Activated CD4-positive, alpha-beta T cell treated with anti-CD3 and anti-CD28 coated beads, Interleukin-2, amount 10 ng/mL, durations not matched to agents 7 days and 5 days (primary cell): Measurements from ENCODE around the gene MRPL12. TPM values are rescaled to one million over a fixed set of nuclear protein-coding genes. Genes with fewer than 3 reads are reported as not detected.

Experiments used
- CTCF ChIA-PET: fragments of 350-600 bp; sonication (Branson Sonifier 250); formaldehyde crosslinking; loops from one replicate; lab custom pipeline; 2021; ENCODE audit warnings: antibody characterized with exemption; lab: Charles Lee
- POLR2A ChIA-PET: fragments of 350-600 bp; sonication (Branson Sonifier 250); formaldehyde crosslinking; loops from one replicate; lab custom pipeline; 2021; ENCODE audit warnings: antibody characterized with exemption; lab: Charles Lee
- DNase-seq: peaks from one replicate; pipeline ENCODE4 v3.0.0-alpha.2; 2020
- H3K27ac Mint-ChIP-seq: one replicate; pipeline ENCODE4 v1.8.0; 2021; ENCODE audit warnings: mild to moderate bottlenecking, moderate library complexity, mixed read lengths
- H3K27me3 Mint-ChIP-seq: one replicate; pipeline ENCODE4 v1.8.0; 2021; ENCODE audit warnings: mixed read lengths
- H3K36me3 Mint-ChIP-seq: one replicate; pipeline ENCODE4 v1.8.0; 2021; ENCODE audit warnings: low read depth, mixed read lengths
- H3K4me1 Mint-ChIP-seq: one replicate; pipeline ENCODE4 v1.8.0; 2021; ENCODE audit warnings: mixed read lengths
- H3K4me3 Mint-ChIP-seq: one replicate; pipeline ENCODE4 v1.8.0; 2021; ENCODE audit warnings: mild to moderate bottlenecking, moderate library complexity, mixed read lengths
- H3K9me3 Mint-ChIP-seq: one replicate; pipeline ENCODE4 v1.8.0; 2021; ENCODE audit warnings: mixed read lengths
- total RNA-seq, 2 experiments: library from RNA; stranded (reverse); gene quantifications; one replicate each; pipeline ENCODE4 v1.2.3, GENCODE V29; 2021

Gene MRPL12
- total RNA-seq, 2 experiments from 2014 or later, result 52.7 to 62.3 TPM

DNA sequence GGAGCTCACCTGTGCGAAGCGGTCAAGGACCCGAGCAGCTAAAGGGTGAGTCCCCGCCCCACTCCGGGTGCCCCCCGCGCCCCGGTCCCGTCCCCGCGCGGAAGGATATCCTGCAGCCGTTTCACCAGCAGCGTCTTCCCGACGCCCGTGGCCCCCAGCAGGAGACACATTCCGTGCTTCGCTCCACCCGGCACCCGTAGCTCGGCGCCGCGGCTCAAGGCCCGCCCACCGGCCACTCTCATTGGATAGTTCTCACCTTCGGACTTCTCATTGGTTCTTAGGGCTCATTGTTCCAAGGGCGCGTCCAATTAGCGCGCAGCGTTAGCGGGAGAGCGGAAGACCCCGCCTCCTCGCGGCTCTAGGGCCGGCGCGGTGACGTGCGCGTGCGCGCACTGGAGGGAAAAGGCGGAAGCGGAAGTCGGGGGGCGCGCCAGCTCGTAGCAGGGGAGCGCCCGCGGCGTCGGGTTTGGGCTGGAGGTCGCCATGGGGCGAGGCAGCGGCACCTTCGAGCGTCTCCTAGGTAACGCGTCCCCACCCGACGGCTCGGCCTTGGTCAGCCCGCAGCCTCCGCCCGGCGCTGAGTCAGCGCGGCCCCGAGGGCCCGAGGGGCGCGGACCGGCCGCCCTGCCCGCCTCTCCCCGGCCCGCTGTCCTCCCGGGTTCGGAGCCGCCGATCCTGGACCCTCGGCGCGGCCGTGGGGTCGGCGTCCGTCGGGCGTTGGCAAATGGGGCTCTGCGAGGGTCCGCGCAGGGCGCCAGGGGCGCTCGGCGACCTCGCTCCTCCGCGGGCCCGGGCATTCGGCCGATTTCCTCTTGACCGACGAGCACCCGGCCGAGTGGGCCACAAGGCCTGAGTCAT, 19.4 kb upstream of the MRPL12 start, which contains the start of the genes ARL16 and HGS:
Gene ARL16, minus strand, starts transcription at position 214 of the 858 bp plus-strand sequence. Its CDS starts 44 bp downstream, at position 170.
Gene HGS, plus strand, starts transcription at position 428 of the 858 bp plus-strand sequence. Its CDS starts 56 bp downstream, at position 484.
- DNase-seq, result peak; percentile 98
- CTCF ChIA-PET, result interaction anchor here (1.3 to 3.0 kb wide), 5 partner anchors 8 to 171 kb away, joined by 5 to 17 read pairs (median 10); partner anchors contain the start of genes CCDC137, MRPL12 and OXLD1
- POLR2A ChIA-PET, result interaction anchor here (0.6 to 1.2 kb wide), 3 partner anchors 17 to 865 kb away, joined by 3 to 11 read pairs (median 4); partner anchors contain the start of genes CCDC137, MRPL12 and OXLD1
- Mint-ChIP-seq H3K36me3 (peaks cover 30% of the 10 kb centered on the region), H3K27ac (peak within 1 kb of the TSS; percentile 91), H3K4me1 (peaks cover 39% of the 10 kb centered on the region), H3K4me3 (peak within 1 kb of the TSS; percentile 86), H3K27me3 (no peaks in the 10 kb centered on the region), H3K9me3 (no peaks in the 10 kb centered on the region)

DNA sequence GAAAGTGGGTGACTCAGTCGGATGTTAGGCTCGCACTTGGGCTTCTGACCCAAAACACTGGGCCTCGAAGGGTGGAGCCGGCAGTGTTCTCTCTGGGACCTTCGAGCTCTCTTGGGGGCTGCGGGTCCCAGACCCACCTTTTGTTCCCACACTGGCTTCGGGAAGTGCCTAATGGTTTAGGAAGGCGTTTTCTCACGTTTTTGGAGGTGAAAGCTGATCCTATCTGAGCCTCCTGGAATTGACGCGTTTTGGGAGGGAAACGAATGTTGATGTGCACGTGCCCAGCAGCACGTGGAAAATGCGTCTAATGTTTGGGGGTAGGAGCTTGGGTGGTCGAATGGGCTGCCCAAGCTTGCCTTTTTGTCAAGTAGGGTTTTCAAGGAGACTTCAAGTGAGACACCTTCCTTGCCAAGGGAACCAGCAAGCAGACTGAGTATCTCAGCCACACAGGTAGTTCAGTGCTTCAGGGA, 18.7 kb upstream of the MRPL12 start:
- H3K4me1 Mint-ChIP-seq, result peaks cover 43% of the 10 kb centered on the region
- no peaks in the 10 kb centered on the region for H3K27me3 Mint-ChIP-seq
- ChIA-PET POLR2A (interaction anchor here (0.6 to 1.2 kb wide), 2 partner anchors 19 to 47 kb away, joined by 4 to 11 read pairs; partner anchors contain the start of gene MRPL12), CTCF (interaction anchor here (1.0 to 3.0 kb wide), 6 partner anchors 9 to 47 kb away, joined by 3 to 17 read pairs (median 8); partner anchors contain the start of genes CCDC137, MRPL12, NPLOC4 and OXLD1)
- DNase-seq, result no peak
- peak overlapping the region; percentile 86 for H3K4me3 Mint-ChIP-seq
- H3K9me3 Mint-ChIP-seq, result no peaks in the 10 kb centered on the region
- H3K36me3 Mint-ChIP-seq, result peaks cover 37% of the 10 kb centered on the region
- peak overlapping the region; percentile 82 for H3K27ac Mint-ChIP-seq

DNA sequence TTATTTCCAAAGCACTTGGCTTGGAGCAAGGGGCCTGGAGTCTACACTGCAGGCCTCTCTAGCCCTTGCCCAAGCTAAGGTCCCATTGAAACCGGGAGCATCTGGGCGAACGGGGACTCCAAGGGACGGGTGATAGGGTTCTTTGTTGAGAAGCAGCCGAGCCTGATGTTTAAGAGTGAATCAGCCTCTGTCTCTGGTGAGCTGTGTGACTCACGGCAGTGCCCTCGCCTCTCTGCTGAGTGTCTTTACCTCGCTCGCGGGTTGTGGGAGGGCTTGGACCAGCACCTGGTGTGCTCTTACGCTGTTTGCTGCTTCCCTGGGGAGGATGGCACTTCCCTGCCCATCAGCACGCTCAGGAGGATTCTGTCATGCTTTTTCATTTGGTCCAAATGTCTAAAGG, 18.1 kb upstream of the MRPL12 start:
- no peak for DNase-seq
- H3K27me3 Mint-ChIP-seq, result no peaks in the 10 kb centered on the region
- ChIA-PET POLR2A (no interaction called here), CTCF (interaction anchor here (1.0 to 3.0 kb wide), 5 partner anchors 9 to 48 kb away, joined by 3 to 17 read pairs (median 4); partner anchors contain the start of genes MRPL12, NPLOC4 and TSPAN10)
- peaks cover 40% of the 10 kb centered on the region for H3K36me3 Mint-ChIP-seq
- H3K9me3 Mint-ChIP-seq, result no peaks in the 10 kb centered on the region
- H3K4me3 Mint-ChIP-seq, result peak overlapping the region; percentile 86
- peaks cover 41% of the 10 kb centered on the region for H3K4me1 Mint-ChIP-seq
- peak overlapping the region; percentile 82 for H3K27ac Mint-ChIP-seq

DNA sequence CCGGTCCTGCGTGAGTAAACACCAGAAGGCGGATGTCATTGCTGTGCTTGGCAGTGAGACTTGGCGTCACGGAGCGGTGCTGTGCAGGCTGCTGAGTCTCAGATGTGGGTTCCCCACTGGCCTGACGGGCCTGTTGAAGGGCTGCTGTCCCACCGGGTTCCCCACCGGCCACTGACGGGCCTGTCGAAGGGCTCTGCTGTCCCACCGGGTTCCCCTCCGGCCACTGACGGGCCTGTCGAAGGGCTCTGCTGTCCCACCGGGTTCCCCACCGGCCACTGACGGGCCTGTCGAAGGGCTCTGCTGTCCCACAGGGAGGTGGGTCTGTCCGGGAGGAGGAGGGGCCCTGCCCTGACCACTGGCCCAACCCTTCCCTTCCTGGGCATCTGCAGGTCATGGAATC, 16.6 kb upstream of the MRPL12 start:
- Mint-ChIP-seq H3K36me3 (peaks cover 44% of the 10 kb centered on the region), H3K27me3 (no peaks in the 10 kb centered on the region), H3K4me1 (peaks cover 36% of the 10 kb centered on the region), H3K27ac (no peak overlapping the region), H3K9me3 (no peaks in the 10 kb centered on the region), H3K4me3 (no peak overlapping the region)
- DNase-seq, result no peak
- CTCF ChIA-PET, result interaction anchor here (0.7 to 1.4 kb wide), 2 partner anchors 11 to 23 kb away, joined by 3 to 4 read pairs; no protein-coding TSS in a partner anchor
- POLR2A ChIA-PET, result no interaction called here

DNA sequence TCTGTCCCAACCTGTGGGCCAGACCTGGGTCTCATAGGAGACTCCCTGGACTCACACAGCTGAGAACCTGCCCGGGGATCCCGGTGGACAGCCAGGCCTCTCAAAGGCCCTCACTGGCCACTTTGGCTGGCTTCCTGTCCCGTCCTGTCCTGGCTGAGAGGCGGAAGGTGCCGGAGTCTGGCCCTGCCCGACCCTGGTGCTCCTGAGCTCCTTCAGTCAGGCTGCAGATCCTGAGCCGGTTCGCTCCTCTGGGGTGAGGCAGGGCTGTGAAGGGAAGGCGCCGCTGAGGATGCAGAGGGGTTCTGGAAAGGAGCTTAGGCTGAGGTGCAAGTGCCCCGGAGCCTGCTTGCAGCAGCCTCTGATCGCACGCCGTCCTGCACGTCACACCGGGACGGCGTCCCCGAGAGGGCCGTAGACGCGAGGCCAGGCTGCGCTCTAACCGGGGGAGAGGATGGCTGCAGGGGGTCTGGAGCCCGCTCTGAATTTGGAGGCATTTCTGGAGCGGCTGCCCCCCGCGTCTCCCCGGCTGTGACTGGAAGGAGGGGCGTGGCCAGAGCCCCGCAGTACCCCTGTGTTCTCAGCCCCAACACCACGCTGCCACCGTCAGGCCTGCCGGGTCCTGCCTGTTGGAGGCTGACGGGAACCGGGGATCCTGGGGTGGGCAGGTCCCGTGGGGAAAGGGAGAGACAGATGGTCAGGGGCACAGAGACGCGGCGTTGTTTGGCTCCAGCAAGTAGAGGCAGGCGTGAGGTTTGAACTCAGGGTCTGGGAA, 15.2 kb upstream of the MRPL12 start:
- CTCF ChIA-PET, result interaction anchor here (1.4 kb wide), 1 partner anchor 24 kb away, joined by 4 read pairs; no protein-coding TSS in a partner anchor
- H3K27ac Mint-ChIP-seq, result no peak overlapping the region
- peaks cover 46% of the 10 kb centered on the region for H3K36me3 Mint-ChIP-seq
- no peak overlapping the region for H3K4me3 Mint-ChIP-seq
- H3K9me3 Mint-ChIP-seq, result no peaks in the 10 kb centered on the region
- POLR2A ChIA-PET, result interaction anchor here (0.6 kb wide), 1 partner anchor 14 kb away, joined by 6 read pairs; no protein-coding TSS in a partner anchor
- DNase-seq, result no peak
- H3K4me1 Mint-ChIP-seq, result peaks cover 25% of the 10 kb centered on the region
- no peaks in the 10 kb centered on the region for H3K27me3 Mint-ChIP-seq

DNA sequence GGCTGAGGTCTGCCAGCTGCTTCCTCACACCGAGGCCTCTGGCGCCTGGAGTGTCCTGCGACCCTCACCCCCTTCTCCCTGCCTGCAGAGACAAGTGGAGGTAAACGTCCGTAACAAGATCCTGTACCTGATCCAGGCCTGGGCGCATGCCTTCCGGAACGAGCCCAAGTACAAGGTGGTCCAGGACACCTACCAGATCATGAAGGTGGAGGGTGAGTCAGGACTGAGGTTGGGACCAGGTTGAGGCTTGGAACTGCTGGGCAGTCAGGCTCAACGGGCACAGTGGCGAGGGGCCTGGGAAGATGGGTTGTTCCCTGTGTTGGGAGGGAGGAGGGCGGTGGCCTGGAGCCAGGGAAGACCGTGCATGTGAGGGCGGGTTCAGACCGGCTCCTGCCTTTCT, 14.6 kb upstream of the MRPL12 start:
- no peaks in the 10 kb centered on the region for H3K9me3 Mint-ChIP-seq
- POLR2A ChIA-PET, result no interaction called here
- DNase-seq, result no peak
- CTCF ChIA-PET, result no interaction called here
- H3K4me1 Mint-ChIP-seq, result peaks cover 22% of the 10 kb centered on the region
- no peaks in the 10 kb centered on the region for H3K27me3 Mint-ChIP-seq
- peaks cover 46% of the 10 kb centered on the region for H3K36me3 Mint-ChIP-seq
- no peak overlapping the region for H3K4me3 Mint-ChIP-seq
- no peak overlapping the region for H3K27ac Mint-ChIP-seq

DNA sequence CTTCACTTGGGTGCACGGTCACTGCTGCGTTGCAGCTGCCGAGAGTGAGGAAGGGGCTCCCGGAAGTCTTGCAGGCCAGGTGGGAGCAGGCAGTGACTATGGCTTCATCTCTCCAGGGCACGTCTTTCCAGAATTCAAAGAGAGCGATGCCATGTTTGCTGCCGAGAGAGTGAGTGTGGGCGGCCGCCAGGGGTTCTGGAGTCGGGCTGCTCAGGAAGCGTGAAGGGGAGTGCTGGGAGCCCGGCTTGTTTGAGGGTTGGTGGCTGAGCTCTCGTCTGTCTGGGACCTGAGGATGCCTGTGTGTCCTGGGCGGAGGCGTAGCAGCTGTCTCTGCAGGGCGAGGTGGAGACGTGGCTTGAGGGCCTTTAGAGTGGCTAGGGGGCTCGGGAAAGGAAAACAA, 13.1 kb upstream of the MRPL12 start:
- Mint-ChIP-seq H3K9me3 (no peaks in the 10 kb centered on the region), H3K36me3 (peaks cover 41% of the 10 kb centered on the region), H3K4me3 (no peak overlapping the region), H3K27ac (no peak overlapping the region), H3K4me1 (peaks cover 14% of the 10 kb centered on the region), H3K27me3 (no peaks in the 10 kb centered on the region)
- ChIA-PET POLR2A (no interaction called here), CTCF (interaction anchor here (1.2 kb wide), 1 partner anchor 12 kb away, joined by 3 read pairs; no protein-coding TSS in a partner anchor)
- DNase-seq, result no peak

DNA sequence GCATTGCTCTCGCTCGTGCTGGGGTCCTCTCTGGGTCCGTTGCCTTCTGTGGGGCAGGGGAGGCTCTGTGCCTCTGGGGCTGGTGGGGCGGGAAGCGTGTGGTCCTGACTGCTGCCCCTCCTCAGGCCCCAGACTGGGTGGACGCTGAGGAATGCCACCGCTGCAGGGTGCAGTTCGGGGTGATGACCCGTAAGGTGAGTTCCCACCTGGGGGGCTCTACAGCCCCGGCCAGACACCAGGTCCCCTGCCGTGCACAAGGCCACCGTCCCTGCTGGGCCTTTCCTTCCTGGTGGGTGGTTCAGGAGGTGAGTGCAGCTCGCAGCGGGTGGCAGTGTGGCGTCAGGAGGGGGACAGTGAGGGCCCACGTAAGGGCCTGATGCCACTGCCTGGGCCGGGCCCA, 12.6 kb upstream of the MRPL12 start:
- no peak for DNase-seq
- CTCF ChIA-PET, result interaction anchor here (1.2 kb wide), 1 partner anchor 11 kb away, joined by 3 read pairs; no protein-coding TSS in a partner anchor
- Mint-ChIP-seq H3K27ac (no peak overlapping the region), H3K4me3 (no peak overlapping the region), H3K36me3 (peaks cover 41% of the 10 kb centered on the region), H3K27me3 (no peaks in the 10 kb centered on the region), H3K9me3 (no peaks in the 10 kb centered on the region), H3K4me1 (peaks cover 9% of the 10 kb centered on the region)
- POLR2A ChIA-PET, result no interaction called here

DNA sequence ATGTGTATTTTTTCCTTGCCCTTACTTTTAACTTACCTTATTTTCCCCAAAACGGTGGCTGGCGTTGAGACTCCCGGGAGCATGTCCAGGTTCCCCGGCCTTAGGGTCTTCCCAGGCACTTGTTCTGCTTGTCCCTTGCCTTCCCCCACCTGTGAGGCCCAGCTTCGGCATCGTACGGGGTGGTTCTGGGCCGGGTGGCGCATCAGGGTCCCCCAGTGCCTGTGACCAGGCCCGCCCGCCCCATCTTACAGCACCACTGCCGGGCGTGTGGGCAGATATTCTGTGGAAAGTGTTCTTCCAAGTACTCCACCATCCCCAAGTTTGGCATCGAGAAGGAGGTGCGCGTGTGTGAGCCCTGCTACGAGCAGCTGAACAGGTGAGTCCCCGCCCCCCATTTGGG, 12.0 kb upstream of the MRPL12 start:
- peaks cover 40% of the 10 kb centered on the region for H3K36me3 Mint-ChIP-seq
- no peak overlapping the region for H3K27ac Mint-ChIP-seq
- POLR2A ChIA-PET, result no interaction called here
- H3K4me1 Mint-ChIP-seq, result peaks cover 6% of the 10 kb centered on the region
- DNase-seq, result no peak
- no peaks in the 10 kb centered on the region for H3K9me3 Mint-ChIP-seq
- CTCF ChIA-PET, result interaction anchor here (0.5 kb wide), 1 partner anchor 49 kb away, joined by 3 read pairs; no protein-coding TSS in a partner anchor
- H3K27me3 Mint-ChIP-seq, result no peaks in the 10 kb centered on the region
- no peak overlapping the region for H3K4me3 Mint-ChIP-seq

DNA sequence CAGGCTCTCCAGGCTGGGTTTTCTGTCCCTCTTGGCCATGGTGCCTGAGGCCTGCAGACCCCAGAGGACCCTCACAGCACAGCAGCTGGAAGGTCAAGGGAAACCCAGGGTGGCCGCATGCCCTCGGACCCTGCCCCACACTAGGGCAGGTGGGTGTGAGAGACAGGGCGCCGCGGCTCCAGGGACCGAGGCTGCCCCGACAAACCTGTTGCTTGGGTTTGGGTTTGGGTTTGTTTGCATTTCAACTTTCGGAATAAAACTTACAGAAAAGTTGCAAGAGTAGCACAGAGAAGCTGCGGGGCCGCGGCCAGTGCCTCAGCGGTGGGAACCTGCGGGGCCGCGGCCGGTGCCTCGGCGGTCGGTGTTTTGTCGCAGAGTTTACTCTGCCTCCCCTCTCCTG, 11.6 kb upstream of the MRPL12 start:
- DNase-seq, result no peak
- no peak overlapping the region for H3K27ac Mint-ChIP-seq
- H3K4me3 Mint-ChIP-seq, result no peak overlapping the region
- peaks cover 4% of the 10 kb centered on the region for H3K4me1 Mint-ChIP-seq
- POLR2A ChIA-PET, result no interaction called here
- no peaks in the 10 kb centered on the region for H3K9me3 Mint-ChIP-seq
- peaks cover 38% of the 10 kb centered on the region for H3K36me3 Mint-ChIP-seq
- CTCF ChIA-PET, result interaction anchor here (0.5 kb wide), 1 partner anchor 49 kb away, joined by 3 read pairs; no protein-coding TSS in a partner anchor
- H3K27me3 Mint-ChIP-seq, result no peaks in the 10 kb centered on the region

DNA sequence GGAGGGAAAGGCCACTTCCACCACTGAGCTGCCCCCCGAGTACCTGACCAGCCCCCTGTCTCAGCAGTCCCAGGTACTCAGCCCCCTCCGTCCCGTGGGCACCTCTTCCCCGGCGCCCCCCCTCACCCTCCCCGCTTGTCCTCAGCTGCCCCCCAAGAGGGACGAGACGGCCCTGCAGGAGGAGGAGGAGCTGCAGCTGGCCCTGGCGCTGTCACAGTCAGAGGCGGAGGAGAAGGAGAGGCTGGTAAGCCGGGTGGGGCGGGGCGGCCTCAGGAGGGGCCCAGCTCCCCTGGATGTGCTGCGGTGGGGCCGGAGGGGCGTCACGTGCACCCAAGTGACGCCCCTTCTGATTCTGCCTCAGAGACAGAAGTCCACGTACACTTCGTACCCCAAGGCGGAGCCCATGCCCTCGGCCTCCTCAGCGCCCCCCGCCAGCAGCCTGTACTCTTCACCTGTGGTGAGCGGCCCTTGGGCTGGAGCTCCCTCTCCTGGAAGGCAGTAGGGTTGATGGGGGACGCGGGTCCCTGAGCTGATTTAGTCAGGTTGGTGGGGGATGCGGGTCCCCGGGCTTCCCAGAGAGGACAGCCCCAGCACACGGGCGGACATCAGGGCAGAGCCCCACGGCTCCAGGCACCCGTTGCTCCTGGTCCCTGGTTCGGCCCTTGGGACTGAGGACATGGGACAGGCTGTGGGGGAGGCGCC, 9.5 kb upstream of the MRPL12 start:
- Mint-ChIP-seq H3K27ac (no peak overlapping the region), H3K9me3 (no peaks in the 10 kb centered on the region), H3K27me3 (no peaks in the 10 kb centered on the region), H3K4me1 (peaks cover 12% of the 10 kb centered on the region), H3K4me3 (no peak overlapping the region), H3K36me3 (peaks cover 40% of the 10 kb centered on the region)
- DNase-seq, result no peak
- CTCF ChIA-PET, result no interaction called here
- POLR2A ChIA-PET, result interaction anchor here (1.5 kb wide), 1 partner anchor 9 kb away, joined by 3 read pairs; the partner anchor contains the start of gene MRPL12
